Stimulated activated naive CD8-positive, alpha-beta T cell treated with anti-CD3 and anti-CD28 coated beads, Interleukin-15, amount 100 ng/mL, for 72 hours (primary cell): ENCODE data around the gene USP51.
"Not testable (repeated sequence)": the region's sequence is repeated elsewhere in the genome, so short reads cannot be mapped to it uniquely, and the experiment has no call there.

Experiments
- ATAC-seq: fragments of 150-1000 bp; cut with Tn5 transposase; 2 replicates; pipeline ENCODE4 v1.10.0; 2021; ENCODE audit warnings: mild to moderate bottlenecking, moderate library complexity
- DNase-seq, 2 donors: peaks; one replicate each; pipeline ENCODE4 v3.0.0; 2021 to 2022
- H3K27ac Mint-ChIP-seq, 2 donors: one replicate each; pipeline ENCODE4 v1.8.0; 2022; ENCODE audit warnings: mild to moderate bottlenecking in 2 of 2, mixed read lengths in 2 of 2, moderate library complexity in 2 of 2
- H3K27me3 Mint-ChIP-seq: one replicate; pipeline ENCODE4 v1.8.0; 2022; ENCODE audit warnings: mixed read lengths
- H3K4me1 Mint-ChIP-seq: one replicate; pipeline ENCODE4 v1.8.0; 2022; ENCODE audit warnings: mild to moderate bottlenecking, mixed read lengths
- H3K4me3 Mint-ChIP-seq, 2 donors: one replicate each; pipeline ENCODE4 v1.8.0; 2022; ENCODE audit warnings: mild to moderate bottlenecking in 2 of 2, mixed read lengths in 2 of 2, moderate library complexity in 1 of 2
- H3K9me3 Mint-ChIP-seq, 2 donors: one replicate each; pipeline ENCODE4 v1.8.0; 2022; ENCODE audit warnings: mixed read lengths in 2 of 2

Gene USP51

GRCh38 chrX:55443468-55443867, 46.2 kb downstream of the USP51 start:
- not testable (repeated sequence) for H3K4me1 Mint-ChIP-seq, H3K27me3 Mint-ChIP-seq, H3K9me3 Mint-ChIP-seq, H3K4me3 Mint-ChIP-seq, H3K27ac Mint-ChIP-seq, ATAC-seq, DNase-seq
